ELF-1 (cell line): ENCODE measurements around the gene SORCS3.

Experiments used
- DNase-seq: peaks from one replicate; pipeline ENCODE4 v3.0.0-alpha.2; 2016; ENCODE audit warnings: low read depth, low spot score

Gene SORCS3

GRCh38 chr10:104920476-104920875 lies 279.4 kb downstream of the SORCS3 start:
- no peak for DNase-seq

DNA sequence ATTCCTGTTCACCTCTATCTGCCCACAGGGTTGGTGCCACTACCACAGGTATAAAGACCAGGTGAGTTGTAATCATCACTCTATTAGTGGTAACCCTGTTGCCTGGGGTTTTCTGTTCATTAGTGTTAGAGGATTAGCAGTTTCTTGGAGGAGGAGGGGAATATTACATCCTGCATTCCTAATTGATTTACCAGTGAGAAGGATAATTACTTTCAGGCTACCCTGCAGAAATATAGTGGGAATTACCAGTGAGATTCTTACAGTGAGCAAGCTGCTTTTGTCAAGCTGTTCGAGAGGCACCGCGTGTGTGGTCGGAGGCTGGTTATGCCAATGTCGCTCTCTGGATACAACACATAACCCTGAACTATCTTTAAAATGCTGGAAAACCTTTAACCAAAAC lies 280.7 kb downstream of the SORCS3 start:
- no peak for DNase-seq

DNA sequence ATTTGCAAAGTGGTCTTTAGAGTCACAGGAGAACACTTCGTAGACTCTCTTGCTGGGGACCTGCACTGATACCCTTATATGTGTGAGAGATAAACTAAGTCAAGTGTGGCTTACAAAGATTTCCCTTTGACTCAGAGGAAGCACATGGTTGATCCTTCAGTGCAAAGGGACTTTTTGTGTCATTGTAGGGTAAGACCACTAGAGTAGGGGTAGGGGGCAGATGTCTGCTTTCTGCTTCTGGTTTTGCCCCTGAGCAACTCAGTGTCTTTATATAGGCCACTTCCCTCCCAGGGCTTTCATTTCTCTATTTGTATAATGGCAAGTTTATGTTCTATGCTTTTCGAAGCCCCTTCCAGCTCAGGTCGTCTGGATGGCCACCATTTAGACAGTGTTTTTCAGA lies 281.7 kb downstream of the SORCS3 start:
- no peak for DNase-seq

DNA sequence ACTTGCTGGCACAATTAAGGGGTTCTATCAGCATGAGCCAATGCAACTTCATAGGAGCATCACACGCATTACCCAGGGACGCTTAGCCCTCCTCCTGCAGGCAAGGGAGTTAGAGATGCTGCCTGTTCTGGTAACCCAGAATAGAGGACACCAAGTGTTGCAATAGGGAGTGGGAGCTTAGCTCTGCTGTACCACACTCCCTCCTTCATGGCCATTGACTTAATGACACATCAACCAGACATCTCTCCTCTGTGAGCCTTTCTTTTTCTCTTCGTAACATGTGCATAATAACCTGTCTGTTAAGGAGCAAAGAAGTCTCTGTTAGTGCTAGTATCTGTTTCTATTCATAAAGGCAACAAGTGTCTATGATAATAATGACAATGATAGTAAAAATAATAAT lies 282.4 kb downstream of the SORCS3 start:
- DNase-seq: no peak

- DNase-seq: no peak
Measured at GRCh38 chr10:104924101-104924795, 283.2 kb downstream of the SORCS3 start.

DNA sequence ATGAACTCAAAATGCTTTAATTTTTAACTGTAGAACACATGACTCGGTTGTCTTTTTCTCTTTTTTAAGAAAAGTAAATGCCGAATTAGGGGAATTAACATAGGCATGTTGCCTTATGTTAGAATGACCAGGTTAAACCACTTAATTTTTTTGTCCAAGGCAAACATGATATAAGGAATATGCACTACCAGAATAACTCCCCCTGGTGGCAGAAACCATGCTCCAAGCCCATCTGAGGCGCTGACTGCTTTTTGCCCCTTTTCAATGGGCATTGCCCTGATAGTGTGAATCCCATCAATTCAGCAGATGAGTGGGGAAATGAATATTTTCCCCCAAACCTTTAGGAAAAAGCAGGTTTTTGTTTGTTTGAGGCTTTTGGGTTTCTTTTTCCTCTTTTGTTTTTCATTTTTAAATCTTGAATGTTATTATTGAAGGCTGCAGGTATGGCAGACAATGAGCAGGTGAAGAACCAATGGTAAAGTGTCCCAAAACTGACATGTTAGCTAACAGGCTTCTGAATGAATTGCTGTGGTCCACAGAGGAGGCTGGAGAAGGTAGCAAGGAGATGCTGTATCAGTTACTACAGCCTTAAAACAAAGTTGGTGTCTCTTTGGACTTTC lies 284.3 kb downstream of the SORCS3 start:
- peak; percentile 32 for DNase-seq

GRCh38 chr10:104928734-104929133 lies 287.6 kb downstream of the SORCS3 start:
- no peak for DNase-seq

DNA sequence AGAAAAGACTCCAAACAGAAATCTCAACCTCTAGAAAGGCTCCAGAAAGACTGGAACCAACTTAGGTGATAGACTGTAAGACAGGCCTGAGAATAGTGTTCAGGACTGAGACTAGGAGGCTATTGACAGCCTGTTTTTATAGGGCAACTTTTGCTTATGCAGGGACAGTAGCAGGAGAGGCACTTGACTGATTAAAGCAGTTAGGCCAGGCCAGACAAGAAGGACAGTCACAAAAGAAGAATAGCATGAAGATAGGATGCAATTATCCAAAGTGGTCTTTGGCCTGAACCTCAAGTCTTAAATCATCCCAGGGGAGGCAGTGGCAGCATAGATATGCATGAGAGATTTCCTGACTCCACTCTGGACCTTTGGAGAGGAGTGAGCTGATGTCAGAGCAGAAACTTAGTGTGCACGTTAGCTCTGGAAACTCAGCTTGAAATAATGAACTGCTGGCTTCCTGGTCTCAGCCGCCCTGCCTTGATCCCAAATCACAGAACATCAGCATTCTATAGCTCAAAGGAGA lies 290.6 kb downstream of the SORCS3 start:
- no peak for DNase-seq

- DNase-seq: no peak
Measured at GRCh38 chr10:104935656-104936055, 294.6 kb downstream of the SORCS3 start.

- no peak for DNase-seq
Measured at GRCh38 chr10:104937567-104937966, 296.5 kb downstream of the SORCS3 start.

GRCh38 chr10:104938031-104938430 lies 296.9 kb downstream of the SORCS3 start:
- no peak for DNase-seq

DNA sequence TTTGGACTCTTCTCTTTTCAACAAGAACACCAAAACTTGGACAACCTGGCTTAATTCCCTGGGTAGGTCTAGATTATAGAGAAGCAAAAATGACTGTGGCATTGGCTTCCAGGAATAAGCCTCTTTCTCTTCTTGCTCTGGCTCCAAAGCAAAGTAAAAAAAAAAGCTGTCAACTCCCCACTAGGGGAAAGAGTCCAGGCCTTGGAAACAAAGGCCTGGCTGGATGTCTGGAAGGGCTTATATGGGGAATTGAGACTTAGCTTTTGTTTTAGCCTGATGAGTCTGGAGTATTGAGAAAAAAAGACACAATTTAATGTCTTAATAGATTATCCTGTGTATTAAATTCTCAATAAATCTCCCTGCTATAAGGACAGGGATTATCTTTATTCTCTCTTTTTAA lies 300.6 kb downstream of the SORCS3 start:
- no peak for DNase-seq

DNA sequence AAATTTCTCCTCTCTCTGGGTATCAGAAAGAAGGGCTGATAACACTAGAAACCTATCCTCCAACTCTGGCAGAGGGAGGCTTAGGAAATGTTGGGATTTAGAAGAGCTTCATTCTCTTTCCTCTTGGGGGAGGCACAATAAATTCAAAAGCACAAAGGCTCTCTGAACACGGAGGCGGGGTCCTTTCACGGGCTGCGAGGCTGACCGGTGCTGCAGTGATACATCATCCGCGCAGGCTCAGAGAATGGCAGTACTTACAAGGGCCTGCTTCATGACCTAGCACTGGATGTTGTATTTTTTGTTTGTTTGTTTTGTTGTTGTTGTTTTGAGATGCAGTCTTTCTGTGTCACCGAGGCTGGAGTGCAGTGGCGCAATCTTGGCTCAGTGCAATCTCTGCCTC lies 306.2 kb downstream of the SORCS3 start:
- no peak for DNase-seq

DNA sequence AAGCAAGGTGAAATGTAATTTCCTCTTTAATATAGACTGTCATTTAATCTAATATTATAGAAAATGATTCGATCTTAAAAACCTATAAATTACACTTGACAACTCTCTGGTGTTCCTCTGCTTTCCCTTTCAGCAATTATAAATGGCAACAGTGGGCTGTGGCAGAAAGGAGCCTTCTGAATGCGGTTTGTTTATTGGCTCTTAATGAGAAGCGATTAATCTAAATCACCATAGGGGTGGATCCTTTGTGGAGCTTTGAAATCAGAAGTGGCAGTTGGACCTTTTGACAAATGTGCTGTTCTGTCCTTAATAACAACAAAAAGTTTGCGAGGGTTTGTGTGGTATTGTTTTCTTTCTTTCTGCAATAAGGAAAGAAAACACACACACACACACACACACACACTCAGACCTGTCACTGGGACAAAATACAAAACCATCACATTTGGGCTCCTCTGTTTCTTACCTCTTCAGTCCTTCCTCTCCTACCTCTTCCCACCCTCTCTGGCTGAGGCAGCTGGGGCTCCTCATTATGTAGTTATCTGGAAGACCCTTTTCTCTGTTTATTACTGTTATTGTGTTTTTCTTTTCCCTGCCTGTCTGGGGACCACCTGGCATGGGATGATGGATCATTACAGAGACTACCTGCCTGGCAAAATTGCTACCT lies 316.2 kb downstream of the SORCS3 start:
- DNase-seq: no peak

- DNase-seq: no peak
Measured at GRCh38 chr10:104966563-104967297, 325.6 kb downstream of the SORCS3 start.

- no peak for DNase-seq
Measured at GRCh38 chr10:104980368-104980767, 339.3 kb downstream of the SORCS3 start.

DNA sequence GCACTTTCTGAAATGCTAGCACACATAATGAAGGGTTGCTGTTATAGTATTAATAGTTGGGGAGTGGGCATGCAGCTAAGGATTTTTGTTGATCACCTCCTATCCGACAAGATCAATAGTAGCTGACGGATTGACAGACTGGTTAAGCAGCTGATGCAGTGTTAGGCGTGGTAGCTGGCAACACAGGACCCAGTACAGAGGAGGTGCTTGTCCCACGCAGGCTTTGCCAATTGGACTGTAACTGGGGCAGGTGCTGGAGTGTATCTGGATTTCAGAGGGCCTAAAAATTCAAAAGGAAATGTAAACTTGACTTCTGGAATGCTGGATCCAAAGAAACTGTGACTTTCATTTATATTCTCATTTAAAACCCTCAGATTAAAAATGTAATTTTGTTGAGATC lies 340.9 kb downstream of the SORCS3 start:
- no peak for DNase-seq

DNA sequence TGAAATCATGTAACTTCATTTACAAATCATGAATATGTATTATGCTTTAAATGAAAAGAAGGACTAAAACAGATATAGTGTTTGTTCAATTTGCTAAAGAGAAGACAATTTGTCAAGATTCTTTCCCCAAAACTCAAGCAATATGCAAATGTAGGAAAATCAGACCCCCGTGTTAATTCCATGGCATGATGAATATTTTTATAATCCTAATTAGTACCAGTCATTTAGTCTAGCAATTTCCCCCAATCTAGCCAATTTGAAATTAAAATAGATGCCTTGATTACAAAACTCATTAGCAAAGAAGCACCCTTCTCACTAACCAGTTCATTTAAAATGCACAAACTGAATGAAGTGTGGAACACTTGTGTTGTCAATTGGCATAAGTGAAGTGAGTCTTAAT lies 347.6 kb downstream of the SORCS3 start:
- no peak for DNase-seq

DNA sequence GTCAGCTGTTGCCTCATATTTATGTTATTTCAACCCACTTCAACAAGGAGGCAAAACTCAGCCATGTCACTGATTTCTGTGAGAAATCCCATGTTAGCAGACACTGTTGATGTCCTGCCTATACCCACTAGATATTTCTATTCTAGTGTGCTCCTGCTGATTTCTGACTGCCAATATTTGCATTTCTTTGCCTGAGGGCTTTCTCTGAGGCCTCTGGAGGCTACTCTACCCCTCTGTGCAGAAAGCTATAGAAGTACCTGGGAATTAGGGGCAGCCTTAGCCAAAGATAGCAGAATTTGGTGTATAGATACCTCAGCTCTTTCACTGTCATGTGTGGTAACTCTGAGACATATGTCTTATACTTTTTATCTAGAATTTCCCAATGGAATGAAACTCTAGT lies 348.8 kb downstream of the SORCS3 start:
- DNase-seq: no peak

DNA sequence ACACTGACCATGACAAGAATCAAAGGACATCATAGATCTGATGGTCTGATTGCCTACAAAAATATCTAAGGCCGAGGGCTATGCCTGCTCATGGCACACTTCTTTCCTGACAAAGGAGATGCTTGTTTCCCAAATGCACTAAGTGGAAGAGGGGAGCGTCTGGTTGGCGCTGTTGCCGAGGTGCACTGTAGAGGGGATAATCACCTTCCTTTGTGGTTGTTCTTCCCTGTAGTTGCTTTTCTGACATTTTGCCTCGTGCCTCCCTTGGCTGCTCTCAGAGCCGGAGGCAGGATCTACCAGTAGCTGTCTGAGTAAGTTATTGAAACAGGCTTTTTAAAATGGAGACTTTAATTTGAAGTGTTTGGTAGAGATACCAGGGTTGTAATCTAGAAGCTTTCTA lies 352.0 kb downstream of the SORCS3 start:
- DNase-seq: no peak

DNA sequence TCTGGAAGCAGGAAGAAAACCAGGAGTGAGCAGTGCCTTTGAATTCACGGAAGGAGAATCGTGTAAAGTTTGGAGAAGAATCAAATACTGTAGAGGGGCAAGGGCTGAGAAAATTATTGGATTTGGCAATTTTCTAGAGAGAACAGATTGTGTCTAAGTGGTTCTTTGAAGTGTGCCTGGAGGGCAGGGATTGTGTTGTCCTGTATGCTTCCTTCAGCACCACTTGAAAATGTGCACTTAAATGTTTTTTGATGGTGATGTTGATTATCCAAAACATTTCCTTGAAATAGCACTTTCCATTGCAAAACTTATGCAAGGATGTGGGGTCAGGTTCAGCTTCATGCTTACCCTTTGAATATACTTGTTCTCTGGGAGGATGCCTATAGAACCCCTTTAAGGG lies 360.2 kb downstream of the SORCS3 start:
- DNase-seq: no peak

- DNase-seq: no peak
Measured at GRCh38 chr10:105010411-105011121, 369.5 kb downstream of the SORCS3 start.
